Vagina (tissue), 2 donors: ENCODE data around the gene POTEJ. TPM values are rescaled to one million over a fixed set of nuclear protein-coding genes. Genes with fewer than 3 reads are reported as not detected.
A peak's percentile ranks its signal among the peaks of the same experiment; 100 is the strongest.
"Not testable (repeated sequence)": the region's sequence is repeated elsewhere in the genome, so short reads cannot be mapped to it uniquely, and the experiment has no call there.

Source experiments
- DNase-seq, 2 donors: peaks; one replicate each; pipeline ENCODE4 v3.0.0-alpha.2; 2017; ENCODE audit errors: extremely low spot score in 2 of 2
- H3K27ac ChIP-seq: fragments of 200-600 bp; sonication (generic); one replicate; pipeline ENCODE4 v1.5.1; 2019
- H3K27me3 ChIP-seq: fragments of 200-600 bp; sonication (generic); one replicate; pipeline ENCODE4 v1.5.1; 2019
- H3K36me3 ChIP-seq, 2 donors: fragments of 200-600 bp; sonication (generic); one replicate each; pipeline ENCODE4 v1.5.1; 2017 to 2019
- H3K4me1 ChIP-seq: fragments of 200-600 bp; sonication (generic); one replicate; pipeline ENCODE4 v1.5.1; 2019
- H3K4me3 ChIP-seq, 2 donors: fragments of 200-600 bp; sonication (generic); 1 replicate in 1 of 2; 2 replicates in 1 of 2; pipeline ENCODE4 v1.5.1; 2016 to 2019
- H3K9me3 ChIP-seq: fragments of 200-600 bp; sonication (generic); one replicate; pipeline ENCODE4 v1.5.1; 2019
- intact Hi-C: fragments of 100-400 bp; cut with DNase I; formaldehyde crosslinking; loops from one replicate; pipeline ENCODE4 v1.15.1; 2023
- total RNA-seq: library from RNA; depleted of rRNA; stranded (reverse); fragments of >200 nt; gene quantifications from one replicate; pipeline ENCODE4 v1.2.3, GENCODE V29; 2016

POTEJ gene
- total RNA-seq, 1 donor from 2014 or later, result not detected

GRCh38 chr2:130628784-130629475 is 17.7 kb downstream of the POTEJ start:
- H3K4me1 ChIP-seq, H3K4me3 ChIP-seq, intact Hi-C loops, H3K27ac ChIP-seq, H3K36me3 ChIP-seq, H3K27me3 ChIP-seq, H3K9me3 ChIP-seq, DNase-seq: not testable (repeated sequence)

DNA sequence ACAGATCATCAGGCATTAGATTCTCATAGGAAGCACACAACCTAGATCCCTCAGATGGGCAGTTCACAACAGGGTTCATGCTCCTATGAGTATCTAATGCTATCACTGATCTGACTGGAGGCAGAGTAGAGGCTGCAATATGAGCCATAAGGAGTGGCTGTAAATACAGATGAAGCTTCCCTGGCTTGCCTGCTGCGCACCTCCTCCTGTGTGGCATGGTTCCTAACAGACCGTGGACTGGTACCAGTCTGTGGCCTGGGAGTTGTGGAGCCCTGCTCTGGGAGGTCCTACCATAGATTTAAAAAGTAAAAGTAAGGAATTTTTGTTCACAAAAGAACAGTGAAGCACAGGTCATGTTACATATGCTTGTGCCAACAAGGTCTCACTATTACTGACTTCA is 27.7 kb downstream of the POTEJ start:
- DNase-seq, H3K36me3 ChIP-seq, H3K27me3 ChIP-seq, H3K4me1 ChIP-seq, H3K4me3 ChIP-seq, H3K9me3 ChIP-seq, H3K27ac ChIP-seq, intact Hi-C loops: not testable (repeated sequence)

DNA sequence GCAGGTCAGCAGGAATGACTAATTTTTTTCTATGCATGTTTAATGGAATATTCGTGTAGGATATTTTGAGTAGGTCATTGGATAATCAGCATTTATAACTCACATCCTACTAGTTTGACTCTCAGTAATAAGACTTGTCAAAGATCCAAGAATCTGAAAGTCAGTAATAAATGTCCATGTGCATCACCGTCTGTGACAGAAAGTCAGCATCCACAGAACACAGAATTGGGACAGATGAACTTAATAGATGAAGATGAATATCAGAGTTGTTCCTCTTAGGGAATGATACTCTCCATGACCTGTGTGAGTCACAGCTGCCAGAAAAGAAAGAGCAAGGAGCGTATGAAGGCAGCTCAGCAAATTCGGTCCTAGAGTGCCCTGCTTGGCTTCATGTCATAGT is 30.4 kb downstream of the POTEJ start:
- H3K36me3 ChIP-seq, intact Hi-C loops, DNase-seq, H3K4me1 ChIP-seq, H3K9me3 ChIP-seq, H3K27me3 ChIP-seq, H3K27ac ChIP-seq, H3K4me3 ChIP-seq: not testable (repeated sequence)

GRCh38 chr2:130649285-130649684 is 38.0 kb downstream of the POTEJ start:
- H3K4me1 ChIP-seq, H3K27ac ChIP-seq, H3K36me3 ChIP-seq, H3K4me3 ChIP-seq, H3K9me3 ChIP-seq, H3K27me3 ChIP-seq, intact Hi-C loops, DNase-seq: not testable (repeated sequence)

- H3K27me3 ChIP-seq, H3K4me3 ChIP-seq, H3K36me3 ChIP-seq, H3K27ac ChIP-seq, H3K4me1 ChIP-seq, H3K9me3 ChIP-seq, intact Hi-C loops: not testable (repeated sequence)
- peak in 1 of 2 donors; percentile 40 for DNase-seq
Observed at GRCh38 chr2:130664506-130664905, 53.3 kb downstream of the POTEJ start.

GRCh38 chr2:130665596-130665995 is 54.4 kb downstream of the POTEJ start:
- H3K4me3 ChIP-seq, H3K9me3 ChIP-seq, DNase-seq, H3K27ac ChIP-seq, H3K27me3 ChIP-seq, H3K4me1 ChIP-seq, intact Hi-C loops, H3K36me3 ChIP-seq: not testable (repeated sequence)

- H3K36me3 ChIP-seq, H3K4me1 ChIP-seq, H3K4me3 ChIP-seq, H3K27me3 ChIP-seq, H3K27ac ChIP-seq, intact Hi-C loops, H3K9me3 ChIP-seq: not testable (repeated sequence)
- peak in 1 of 2 donors; percentile 20 for DNase-seq
Observed at GRCh38 chr2:130667516-130667915, 56.3 kb downstream of the POTEJ start.

DNA sequence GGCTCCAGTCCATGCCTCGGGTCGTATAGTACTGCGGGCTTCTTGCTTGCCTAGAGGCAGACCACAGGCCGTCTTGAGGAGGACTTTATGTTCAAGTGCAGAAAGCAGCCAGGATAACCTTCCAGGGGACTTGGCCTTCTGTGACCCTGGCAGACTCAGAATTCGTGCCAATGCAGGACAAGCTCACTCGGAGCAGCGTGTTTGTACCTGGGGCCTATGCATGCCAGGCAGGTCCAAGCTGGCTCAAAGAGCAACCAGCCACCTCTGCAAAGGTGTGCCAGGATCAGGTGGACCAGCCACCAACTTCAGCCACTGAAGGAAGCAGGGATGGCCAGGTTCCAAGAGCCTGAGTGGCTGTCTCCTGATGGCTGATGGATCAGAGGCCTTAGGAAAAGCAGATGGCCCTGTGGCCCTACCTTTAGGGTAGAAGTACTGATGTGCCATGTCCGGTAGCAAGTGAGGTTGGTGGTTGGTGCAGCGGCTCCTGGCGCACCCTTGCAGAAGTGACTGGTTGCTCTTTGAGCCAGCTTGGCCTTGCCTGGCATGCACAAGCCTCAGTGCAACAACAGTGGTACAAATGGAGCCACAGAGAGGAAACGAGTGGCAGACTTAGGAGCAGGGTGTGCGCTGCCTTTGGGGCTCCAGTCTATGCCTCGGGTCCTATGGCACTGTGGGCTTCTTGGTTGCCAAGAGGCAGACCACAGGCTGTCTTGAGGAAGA is 58.9 kb downstream of the POTEJ start:
- H3K27ac ChIP-seq, H3K27me3 ChIP-seq, intact Hi-C loops, H3K36me3 ChIP-seq, H3K4me3 ChIP-seq, H3K4me1 ChIP-seq, H3K9me3 ChIP-seq: not testable (repeated sequence)
- peak in 1 of 2 donors; percentile 42 for DNase-seq

DNA sequence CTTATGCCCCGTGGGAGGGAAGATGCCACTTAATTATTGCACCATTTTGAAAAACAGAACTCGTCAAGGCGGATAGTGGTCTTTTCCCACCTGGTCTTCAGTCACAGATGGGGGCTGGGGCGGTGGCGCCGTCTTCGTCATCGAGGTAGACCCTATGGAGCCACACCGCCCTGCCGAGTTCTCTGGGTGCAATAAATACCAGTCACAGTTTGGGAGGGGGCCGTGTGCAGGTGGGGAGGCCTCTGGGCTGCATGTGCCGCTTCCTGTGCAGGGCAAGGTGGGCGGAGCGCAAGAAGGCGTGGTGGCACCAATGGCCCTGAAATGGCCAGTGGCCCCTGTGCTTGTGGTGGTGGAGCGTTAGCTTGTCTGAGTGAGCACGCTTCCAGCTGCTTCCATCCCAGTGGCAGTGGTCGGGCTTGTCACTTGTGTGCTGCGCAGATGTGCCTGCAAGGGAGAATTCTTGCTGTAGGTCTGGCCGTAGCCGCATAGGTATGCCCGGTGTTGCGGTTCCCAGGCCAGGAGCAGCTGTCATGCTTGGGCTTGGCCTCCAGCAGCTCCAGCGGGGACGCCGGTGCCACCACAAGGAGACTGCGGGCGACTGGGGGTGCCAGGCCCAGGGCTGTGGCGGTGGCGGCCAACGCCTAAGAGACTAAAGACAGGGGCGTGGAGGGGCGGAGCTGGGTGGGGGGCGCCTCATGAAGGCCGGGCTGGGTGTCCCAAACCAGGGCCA is 81.0 kb downstream of the POTEJ start:
- intact Hi-C loops, H3K36me3 ChIP-seq, H3K27me3 ChIP-seq, H3K27ac ChIP-seq, H3K9me3 ChIP-seq, DNase-seq, H3K4me1 ChIP-seq, H3K4me3 ChIP-seq: not testable (repeated sequence)

- H3K4me3 ChIP-seq, H3K4me1 ChIP-seq, intact Hi-C loops, H3K27ac ChIP-seq, H3K36me3 ChIP-seq, H3K9me3 ChIP-seq, H3K27me3 ChIP-seq: not testable (repeated sequence)
- peak; percentile 22 to 90 for DNase-seq
Observed at GRCh38 chr2:130693474-130693873, 82.2 kb downstream of the POTEJ start.

DNA sequence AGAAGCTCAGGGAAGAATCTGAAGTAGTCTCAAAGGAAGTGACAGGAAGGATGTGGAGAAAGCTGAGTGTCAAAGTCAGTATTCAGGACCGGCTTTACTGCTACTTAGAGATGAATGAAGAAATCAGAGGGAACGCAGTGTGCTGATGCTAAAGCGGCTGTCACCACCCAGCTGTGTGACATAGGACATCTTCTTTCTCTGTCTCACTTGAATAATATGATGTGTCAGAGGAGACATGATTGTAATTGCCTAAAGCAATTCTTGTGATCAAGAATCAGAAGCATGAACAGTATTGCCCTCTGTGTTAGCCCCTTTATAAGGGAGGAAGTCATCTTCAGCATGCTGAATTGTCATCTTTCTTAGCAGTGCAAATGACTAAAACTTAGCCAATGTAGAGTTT is 92.0 kb downstream of the POTEJ start:
- H3K4me1 ChIP-seq, DNase-seq, H3K9me3 ChIP-seq, intact Hi-C loops, H3K27ac ChIP-seq, H3K27me3 ChIP-seq, H3K4me3 ChIP-seq, H3K36me3 ChIP-seq: not testable (repeated sequence)
